A549 treated with RU486 at 1 μM for 4 hours (cell line): ENCODE measurements around the gene PAPOLG. TPM values are rescaled to one million over a fixed set of nuclear protein-coding genes. Genes with fewer than 3 reads are reported as not detected.

Experiments
- total RNA-seq: library from RNA; stranded (reverse); fragments of 200-300 nt; extraction: Qiagen RNA extraction; gene quantifications from 5 replicates; pipeline ENCODE4 v1.2.3, GENCODE V29; 2022; ENCODE audit warnings: low read depth

Gene PAPOLG
- total RNA-seq: 7.1 to 9.6 TPM (median 8.7 TPM) in 5 replicates

DNA sequence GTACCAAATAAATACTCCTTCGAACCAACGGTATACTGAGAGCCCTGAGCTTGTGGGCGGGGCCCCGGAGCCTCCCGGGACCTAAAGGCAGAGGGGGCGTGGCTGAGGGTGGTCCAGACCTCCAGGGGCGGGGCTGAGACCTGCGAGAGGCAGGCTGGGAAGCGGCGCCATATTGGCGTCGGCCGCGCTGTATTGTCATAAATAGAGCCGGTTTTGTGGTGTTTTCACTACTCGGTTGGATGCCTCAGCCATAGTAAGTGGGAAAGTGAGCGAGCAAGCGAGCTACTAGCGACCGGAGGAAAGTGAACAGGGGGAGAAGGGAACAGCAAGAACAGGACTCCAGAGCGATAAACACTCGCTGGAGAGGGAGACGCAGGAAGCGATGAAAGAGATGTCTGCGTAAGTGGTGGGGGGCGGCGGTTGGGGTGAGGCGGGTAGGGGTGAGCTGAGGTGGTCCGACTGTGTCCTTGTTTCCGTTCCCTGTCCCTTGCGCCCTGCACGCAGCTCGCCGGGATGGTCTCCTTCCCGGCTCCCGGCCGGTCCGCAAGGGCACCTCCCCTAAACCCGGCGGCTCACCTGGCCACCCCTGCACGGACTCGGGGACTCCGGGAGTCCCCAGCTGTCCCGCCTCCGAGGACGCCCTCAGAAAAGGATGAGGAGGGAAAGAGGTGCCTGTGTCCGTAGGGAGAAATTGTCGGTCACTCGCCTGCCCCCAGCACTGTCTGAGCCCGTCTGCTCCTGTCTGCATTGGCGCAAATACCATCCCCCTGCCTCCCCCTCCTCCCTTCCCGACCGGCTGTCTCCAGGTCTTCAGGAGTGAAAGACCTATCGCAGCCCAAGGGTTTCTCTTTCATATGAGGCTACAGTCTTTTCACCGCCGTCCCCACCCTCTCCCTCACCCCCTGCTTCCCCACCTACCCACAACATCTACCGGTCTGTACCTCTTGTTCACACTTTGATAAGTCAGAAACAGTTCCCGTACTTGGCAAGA, at the start of gene PAPOLG:
Gene PAPOLG, plus strand, starts transcription at position 172 of the 991 bp plus-strand sequence. Its CDS starts 211 bp downstream, at position 383.

Other genes with a start within 250 kb of the PAPOLG start
- 0.31 to 0.54 TPM (median 0.37 TPM) in 3 of 5 replicates, not detected in the others for gene BCL11A, start 202.6 kb upstream of the PAPOLG start, total RNA-seq
- 1.3 to 4.0 TPM (median 2.7 TPM) in 5 replicates for gene REL, start 125.3 kb downstream of the PAPOLG start, total RNA-seq